ENCODE data around the gene CTSF. TPM values are rescaled to one million over a fixed set of nuclear protein-coding genes. Genes with fewer than 3 reads are reported as not detected.
A peak's percentile ranks its signal among the peaks of the same experiment; 100 is the strongest.

The CTSF gene
- total RNA-seq, 1 experiment from 2014 or later: 4.9 TPM

GRCh38 chr11:66616379-66617154 is 48.2 kb upstream of the CTSF start, which contains the start of gene RBM14:
RBM14 (plus strand) TSS chr11:66616630; CDS start chr11:66616721, 91 bp downstream.
- Mint-ChIP-seq H3K9me3 (no peaks in the 10 kb centered on the region), H3K27ac (peak within 1 kb of the TSS; percentile 99), H3K4me1 (peaks cover 33% of the 10 kb centered on the region), H3K27me3 (ENCODE audit: low read depth) (no peaks in the 10 kb centered on the region), H3K4me3 (peak within 1 kb of the TSS; percentile 98), H3K36me3 (peaks cover 31% of the 10 kb centered on the region)
- peak; percentile 99 for DNase-seq (ENCODE audit: low spot score)
- ChIA-PET CTCF (interaction anchor here (0.6 to 2.1 kb wide), 8 partner anchors 21 to 235 kb away, joined by 3 to 9 read pairs (median 6); partner anchors contain the start of genes MRPL11 and RBM4B), POLR2A (interaction anchor here (0.6 to 1.9 kb wide), 11 partner anchors 14 to 1769 kb away, joined by 3 to 32 read pairs (median 4); partner anchors contain the start of genes CCDC87, DPP3, PELI3 and RBM4)
- peak; percentile 96 for ATAC-seq
- TF ChIP-seq USF1 (CRISPR knock-in tag; IDR thresholded peaks at IDR 0.05): peak; percentile 62; the same call in 1 of the 2 replicates
- TF ChIP-seq, protein P1, sequence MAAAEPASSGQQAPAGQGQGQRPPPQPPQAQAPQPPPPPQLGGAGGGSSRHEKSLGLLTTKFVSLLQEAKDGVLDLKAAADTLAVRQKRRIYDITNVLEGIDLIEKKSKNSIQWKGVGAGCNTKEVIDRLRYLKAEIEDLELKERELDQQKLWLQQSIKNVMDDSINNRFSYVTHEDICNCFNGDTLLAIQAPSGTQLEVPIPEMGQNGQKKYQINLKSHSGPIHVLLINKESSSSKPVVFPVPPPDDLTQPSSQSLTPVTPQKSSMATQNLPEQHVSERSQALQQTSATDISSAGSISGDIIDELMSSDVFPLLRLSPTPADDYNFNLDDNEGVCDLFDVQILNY (CRISPR knock-in tag; IDR thresholded peaks at IDR 0.05): peak; percentile 90; the same call in 1 of the 2 replicates
- TF ChIP-seq MYBL2 (CRISPR knock-in tag; IDR thresholded peaks at IDR 0.05): peak; percentile 95
- no peak for TF ChIP-seq CBFB (CRISPR knock-in tag; IDR thresholded peaks at IDR 0.05; ENCODE audit: low read depth)
- TF ChIP-seq FOXP1 (CRISPR knock-in tag; IDR thresholded peaks at IDR 0.05; ENCODE audit: borderline replicate concordance): peak; percentile 86
- TF ChIP-seq AFF4 (CRISPR knock-in tag; IDR thresholded peaks at IDR 0.05; ENCODE audit: borderline replicate concordance): no peak
- no peak for TF ChIP-seq HMGA2 (CRISPR knock-in tag; IDR thresholded peaks at IDR 0.05)
- TF ChIP-seq STAT6 (CRISPR knock-in tag; conservative IDR thresholded peaks at IDR 0.05; ENCODE audit: low read depth): no peak
- no peak for TF ChIP-seq PRRX2 (CRISPR knock-in tag; IDR thresholded peaks at IDR 0.05)
- TF ChIP-seq ZNF416 (CRISPR knock-in tag; IDR thresholded peaks at IDR 0.05): peak; percentile 51; the same call in 1 of the 2 replicates
- no peak for TF ChIP-seq ZNF317 (CRISPR knock-in tag; IDR thresholded peaks at IDR 0.05; ENCODE audit: borderline replicate concordance, low read depth)
- TF ChIP-seq ESRRA (CRISPR knock-in tag; IDR thresholded peaks at IDR 0.05; ENCODE audit: borderline replicate concordance): no peak; the same call in 1 of the 2 replicates
- TF ChIP-seq CREB1 (CRISPR knock-in tag; IDR thresholded peaks at IDR 0.05): peak; percentile 44; the same call in 1 of the 2 replicates
- TF ChIP-seq, protein P2, sequence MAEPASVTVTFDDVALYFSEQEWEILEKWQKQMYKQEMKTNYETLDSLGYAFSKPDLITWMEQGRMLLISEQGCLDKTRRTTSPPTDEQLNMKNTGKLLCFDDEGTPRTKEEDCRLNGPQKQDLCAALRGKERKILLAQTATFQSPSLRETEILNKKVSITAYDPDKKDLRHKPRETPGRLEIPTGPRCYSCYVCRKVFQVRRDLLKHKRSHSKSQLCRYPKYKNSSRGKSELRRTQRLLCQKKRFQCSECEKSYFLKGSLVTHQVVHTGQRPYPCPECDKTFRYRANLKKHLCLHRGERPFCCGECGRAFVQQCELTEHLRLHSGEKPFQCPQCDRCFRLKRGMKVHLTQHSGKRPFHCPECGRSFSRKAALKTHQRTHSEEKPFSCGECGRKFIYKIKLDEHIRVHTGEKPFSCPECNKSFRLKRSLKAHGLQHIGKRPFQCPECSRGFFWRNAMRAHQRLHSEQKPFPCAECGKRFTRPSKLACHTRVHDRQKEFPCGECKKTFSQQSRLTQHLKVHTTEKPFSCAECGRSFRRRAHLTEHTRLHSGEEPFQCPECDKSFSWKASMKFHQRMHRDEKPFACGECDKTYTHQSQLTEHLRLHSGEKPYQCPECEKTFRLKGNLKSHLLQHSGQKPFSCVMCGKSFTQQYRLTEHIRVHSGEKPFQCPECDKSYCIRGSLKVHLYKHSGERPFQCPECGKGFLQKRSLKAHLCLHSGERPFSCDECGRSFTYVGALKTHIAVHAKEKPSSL (CRISPR knock-in tag; conservative IDR thresholded peaks at IDR 0.05): no peak
- no peak for TF ChIP-seq FOXJ3 (CRISPR knock-in tag; IDR thresholded peaks at IDR 0.05; ENCODE audit: borderline replicate concordance)
- TF ChIP-seq NFYB (CRISPR knock-in tag; conservative IDR thresholded peaks at IDR 0.05; ENCODE audit: low read depth): peak; percentile 90
- peak; percentile 81 for TF ChIP-seq HMGXB4 (CRISPR knock-in tag; IDR thresholded peaks at IDR 0.05)
- TF ChIP-seq ZNF219 (CRISPR knock-in tag; IDR thresholded peaks at IDR 0.05; ENCODE audit: borderline replicate concordance): no peak
- peak; percentile 17 for TF ChIP-seq GABPB1 (CRISPR knock-in tag; IDR thresholded peaks at IDR 0.05)
- TF ChIP-seq, protein P3, sequence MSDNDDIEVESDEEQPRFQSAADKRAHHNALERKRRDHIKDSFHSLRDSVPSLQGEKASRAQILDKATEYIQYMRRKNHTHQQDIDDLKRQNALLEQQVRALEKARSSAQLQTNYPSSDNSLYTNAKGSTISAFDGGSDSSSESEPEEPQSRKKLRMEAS (CRISPR knock-in tag; IDR thresholded peaks at IDR 0.05): peak; percentile 92
- TF ChIP-seq EMX1 (CRISPR knock-in tag; IDR thresholded peaks at IDR 0.05): no peak
- peak; percentile 85 for TF ChIP-seq ZNF232 (CRISPR knock-in tag; IDR thresholded peaks at IDR 0.05)

Measured in WTC11 (cell line).